SU-DHL-6 (cell line): ENCODE results near the gene TGDS.
A peak's percentile ranks its signal among the peaks of the same experiment; 100 is the strongest.

Experiments
- H2AFZ ChIP-seq: fragments of 200-600 bp; sonication (generic); 2 replicates; pipeline ENCODE4 v1.6.1; 2014; ENCODE audit warnings: low read depth, mild to moderate bottlenecking, moderate library complexity, mixed read lengths, antibody characterized with exemption, low read length; ENCODE audit not compliant: severe bottlenecking
- H3F3A ChIP-seq: fragments of 200-600 bp; shearing (Covaris generic); 2 replicates; pipeline ENCODE4 v1.6.0; 2016; ENCODE audit warnings: antibody characterized with exemption, mild to moderate bottlenecking; ENCODE audit not compliant: insufficient read depth
- H3K27ac ChIP-seq: fragments of 200-600 bp; sonication (generic); 2 replicates; pipeline ENCODE4 v1.5.1; 2016; ENCODE audit warnings: low read depth, mild to moderate bottlenecking, low read length, moderate library complexity, mixed read lengths
- H3K27me3 ChIP-seq: fragments of 200-600 bp; sonication (generic), shearing (Covaris generic); 2 replicates; pipeline ENCODE4 v1.6.0; 2014; ENCODE audit warnings: mild to moderate bottlenecking, low read length
- H3K36me3 ChIP-seq: fragments of 200-600 bp; sonication (generic); 2 replicates; pipeline ENCODE4 v1.6.1; 2014; ENCODE audit warnings: mild to moderate bottlenecking, low read length, mixed read lengths
- H3K4me2 ChIP-seq: fragments of 300-600, 200-600 bp; shearing (Covaris generic), sonication (generic); 2 replicates; pipeline ENCODE4 v1.6.0; 2014; ENCODE audit warnings: low read length, low read depth, mild to moderate bottlenecking; ENCODE audit not compliant: poor library complexity, severe bottlenecking
- H3K4me3 ChIP-seq: fragments of 200-600 bp; sonication (generic); 2 replicates; pipeline ENCODE4 v1.5.1; 2014; ENCODE audit warnings: antibody characterized with exemption, low read length, mild to moderate bottlenecking, mixed read lengths; ENCODE audit not compliant: insufficient read depth, poor library complexity, severe bottlenecking
- H3K79me2 ChIP-seq: fragments of 200-600 bp; sonication (generic); 2 replicates; pipeline ENCODE4 v1.6.1; 2014; ENCODE audit warnings: mild to moderate bottlenecking, low read length, moderate library complexity; ENCODE audit not compliant: insufficient read depth
- H3K9ac ChIP-seq: fragments of 200-600 bp; sonication (generic); 2 replicates; pipeline ENCODE4 v1.7.0; 2014; ENCODE audit warnings: mild to moderate bottlenecking, low read length
- H3K9me2 ChIP-seq: fragments of 200-600 bp; sonication (generic); replicated peaks from 2 replicates; pipeline ENCODE4 v1.6.1; 2014; ENCODE audit warnings: low read length; ENCODE audit not compliant: insufficient read depth
- H3K9me3 ChIP-seq: fragments of 200-600 bp; sonication (generic); 2 replicates; pipeline ENCODE4 v1.6.1; 2014; ENCODE audit warnings: low read length, mixed read lengths; ENCODE audit not compliant: insufficient read depth
- H4K20me1 ChIP-seq: fragments of 200-600 bp; sonication (generic); 2 replicates; pipeline ENCODE4 v1.6.1; 2014; ENCODE audit warnings: low read depth, mild to moderate bottlenecking, antibody characterized with exemption, low read length, moderate library complexity, mixed read lengths
- CTCF ChIP-seq: fragments of 200-600 bp; sonication (generic); IDR thresholded peaks from one replicate; pipeline ENCODE4 v1.5.1; 2017; ENCODE audit warnings: antibody characterized with exemption, mild to moderate bottlenecking, low read length, moderate library complexity; ENCODE audit not compliant: insufficient read depth, poor library complexity, severe bottlenecking
- EZH2phosphoT487 ChIP-seq: fragments of 200-600 bp; sonication (generic), shearing (Covaris generic); conservative IDR thresholded peaks from 2 replicates; pipeline ENCODE4 v1.6.1; 2018; ENCODE audit warnings: mild to moderate bottlenecking, antibody characterized with exemption, low read length, moderate library complexity, mixed read lengths

The TGDS gene

DNA sequence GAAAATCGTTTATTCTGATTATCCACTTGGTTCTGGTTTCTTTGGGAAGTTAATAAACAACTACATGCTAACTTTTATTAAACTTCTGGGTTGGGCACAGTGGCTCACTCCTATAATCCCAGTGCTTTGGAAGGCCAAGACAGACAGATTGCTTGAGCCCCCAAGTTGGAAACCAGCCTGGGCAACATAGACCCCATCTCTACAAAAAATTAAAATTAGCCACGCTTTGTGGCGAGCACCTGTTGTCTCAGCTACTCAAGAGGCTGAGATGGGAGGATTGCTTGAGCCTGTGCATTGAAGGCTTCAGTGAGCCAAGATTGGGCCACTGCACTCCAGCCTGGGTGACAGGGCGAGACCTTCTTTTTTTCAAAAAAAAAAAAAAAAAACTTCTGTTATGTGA is 27.4 kb upstream of the TGDS start:
- Histone ChIP-seq H4K20me1 (no peaks in the 10 kb centered on the region), H3K27me3 (no peaks in the 10 kb centered on the region), H3K36me3 (peaks cover 37% of the 10 kb centered on the region; the same call in 1 of the 2 replicates), H3K4me3 (no peak overlapping the region), H3F3A (no peaks in the 10 kb centered on the region), H3K27ac (no peak overlapping the region), H3K9me3 (no peaks in the 10 kb centered on the region), H2AFZ (no peak overlapping the region), H3K9ac (no peak overlapping the region), H3K79me2 (no peaks in the 10 kb centered on the region), H3K9me2 (no peaks in the 10 kb centered on the region), H3K4me2 (no peak overlapping the region)
- TF ChIP-seq EZH2phosphoT487 (no peak), CTCF (no peak)

- Histone ChIP-seq H3K27ac (no peak overlapping the region), H3K4me2 (no peak overlapping the region), H3K27me3 (no peaks in the 10 kb centered on the region), H3K36me3 (peaks cover 30% of the 10 kb centered on the region; the same call in 1 of the 2 replicates), H3K4me3 (no peak overlapping the region), H3F3A (peaks cover 4% of the 10 kb centered on the region; the same call in 1 of the 2 replicates), H3K79me2 (no peaks in the 10 kb centered on the region), H3K9me2 (no peaks in the 10 kb centered on the region), H4K20me1 (no peaks in the 10 kb centered on the region), H3K9me3 (no peaks in the 10 kb centered on the region), H3K9ac (no peak overlapping the region), H2AFZ (no peak overlapping the region)
- TF ChIP-seq EZH2phosphoT487 (no peak), CTCF (no peak)
These were observed 26.4 kb upstream of the TGDS start for GRCh38 chr13:94622344-94622743.

- no peaks in the 10 kb centered on the region for H3K27me3 ChIP-seq
- H2AFZ ChIP-seq = no peak overlapping the region
- no peaks in the 10 kb centered on the region for H3K9me3 ChIP-seq
- H3K4me3 ChIP-seq = no peak overlapping the region
- no peaks in the 10 kb centered on the region for H3K79me2 ChIP-seq
- H3K27ac ChIP-seq = no peak overlapping the region
- H3K9ac ChIP-seq = no peak overlapping the region
- peaks cover 4% of the 10 kb centered on the region; the same call in 1 of the 2 replicates for H3F3A ChIP-seq
- H4K20me1 ChIP-seq = no peaks in the 10 kb centered on the region
- peak; percentile 64 for TF ChIP-seq CTCF
- no peak for TF ChIP-seq EZH2phosphoT487
- no peak overlapping the region for H3K4me2 ChIP-seq
- H3K9me2 ChIP-seq = no peaks in the 10 kb centered on the region
- H3K36me3 ChIP-seq = peaks cover 23% of the 10 kb centered on the region; the same call in 1 of the 2 replicates
These were observed 24.4 kb upstream of the TGDS start for GRCh38 chr13:94620286-94620896.
